ENCODE results near the gene FUS. TPM values are rescaled to one million over a fixed set of nuclear protein-coding genes. Genes with fewer than 3 reads are reported as not detected.
A peak's percentile ranks its signal among the peaks of the same experiment; 100 is the strongest.

Gene FUS
- total and polyA plus RNA-seq, 10 donors, result 119 to 694 (median 337) TPM

GRCh38 chr16:31191697-31192428 lies 11.9 kb downstream of the FUS start:
- H3K9me3 ChIP-seq, result no peaks in the 10 kb centered on the region
- TF ChIP-seq POLR2AphosphoS5 (IDR thresholded peaks at IDR 0.05) (peak in 1 of 3 donors; percentile 21), POLR2A (IDR thresholded peaks at IDR 0.05) (no peak)
- TF ChIP-seq, protein P1, sequence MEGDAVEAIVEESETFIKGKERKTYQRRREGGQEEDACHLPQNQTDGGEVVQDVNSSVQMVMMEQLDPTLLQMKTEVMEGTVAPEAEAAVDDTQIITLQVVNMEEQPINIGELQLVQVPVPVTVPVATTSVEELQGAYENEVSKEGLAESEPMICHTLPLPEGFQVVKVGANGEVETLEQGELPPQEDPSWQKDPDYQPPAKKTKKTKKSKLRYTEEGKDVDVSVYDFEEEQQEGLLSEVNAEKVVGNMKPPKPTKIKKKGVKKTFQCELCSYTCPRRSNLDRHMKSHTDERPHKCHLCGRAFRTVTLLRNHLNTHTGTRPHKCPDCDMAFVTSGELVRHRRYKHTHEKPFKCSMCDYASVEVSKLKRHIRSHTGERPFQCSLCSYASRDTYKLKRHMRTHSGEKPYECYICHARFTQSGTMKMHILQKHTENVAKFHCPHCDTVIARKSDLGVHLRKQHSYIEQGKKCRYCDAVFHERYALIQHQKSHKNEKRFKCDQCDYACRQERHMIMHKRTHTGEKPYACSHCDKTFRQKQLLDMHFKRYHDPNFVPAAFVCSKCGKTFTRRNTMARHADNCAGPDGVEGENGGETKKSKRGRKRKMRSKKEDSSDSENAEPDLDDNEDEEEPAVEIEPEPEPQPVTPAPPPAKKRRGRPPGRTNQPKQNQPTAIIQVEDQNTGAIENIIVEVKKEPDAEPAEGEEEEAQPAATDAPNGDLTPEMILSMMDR (IDR thresholded peaks at IDR 0.05 in 8 of 11, conservative IDR thresholded peaks at IDR 0.05 in 3 of 11), result no peak
- H3K27ac ChIP-seq, result peak overlapping the region in 4 of 8 donors; percentile 11 to 66 (median 43)
- H3K36me3 ChIP-seq, result peaks cover 15 to 100% (median 98%) of the 10 kb centered on the region in 6 donors
- DNase-seq, result peak; percentile 15
- H3K4me3 ChIP-seq, result no peak overlapping the region
- H3K27me3 ChIP-seq (replicated peaks in 1 of 7), result no peaks in the 10 kb centered on the region
- peaks cover 0 to 98% (median 36%) of the 10 kb centered on the region in 6 donors for H3K4me1 ChIP-seq
- WGBS, 5 donors, result 74 to 84% (median 82%) methylated on average over 5 of the region's 5 CpGs
- intact Hi-C loops (cut with DNase I; ENCODE audit: low total_unique reads), result no loop called here

GRCh38 chr16:31192856-31193642 lies 13.1 kb downstream of the FUS start:
- 88 to 93% (median 91%) methylated on average over 16 of the region's 16 CpGs for WGBS, 5 donors
- Histone ChIP-seq H3K4me1 (peaks cover 0 to 96% (median 34%) of the 10 kb centered on the region in 6 donors), H3K36me3 (peaks cover 15 to 100% (median 88%) of the 10 kb centered on the region in 6 donors), H3K9me3 (no peaks in the 10 kb centered on the region), H3K4me3 (no peak overlapping the region), H3K27me3 (replicated peaks in 1 of 7) (no peaks in the 10 kb centered on the region), H3K27ac (peak overlapping the region in 1 of 8 donors; percentile 66)
- intact Hi-C loops (cut with DNase I; ENCODE audit: low total_unique reads), result no loop called here
- DNase-seq, result peak; percentile 12
- TF ChIP-seq, protein P1 (IDR thresholded peaks at IDR 0.05 in 8 of 11, conservative IDR thresholded peaks at IDR 0.05 in 3 of 11), result no peak
- TF ChIP-seq POLR2AphosphoS5 (IDR thresholded peaks at IDR 0.05), result peak in 2 of 3 donors; percentile 27 to 50

GRCh38 chr16:31193874-31194273 lies 13.9 kb downstream of the FUS start:
- no peak overlapping the region for H3K4me3 ChIP-seq
- peaks cover 0 to 96% (median 31%) of the 10 kb centered on the region in 6 donors for H3K4me1 ChIP-seq
- H3K36me3 ChIP-seq, result peaks cover 15 to 100% (median 80%) of the 10 kb centered on the region in 6 donors
- intact Hi-C loops (cut with DNase I; ENCODE audit: low total_unique reads), result no loop called here
- TF ChIP-seq POLR2A (IDR thresholded peaks at IDR 0.05), result no peak
- TF ChIP-seq, protein P1 (IDR thresholded peaks at IDR 0.05 in 8 of 11, conservative IDR thresholded peaks at IDR 0.05 in 3 of 11), result no peak
- TF ChIP-seq POLR2AphosphoS5 (IDR thresholded peaks at IDR 0.05), result no peak
- peak overlapping the region in 2 of 8 donors; percentile 15 to 40 for H3K27ac ChIP-seq
- H3K9me3 ChIP-seq, result no peaks in the 10 kb centered on the region
- WGBS, 5 donors, result 83 to 95% (median 90%) methylated on average over 2 of the region's 2 CpGs
- H3K27me3 ChIP-seq (replicated peaks in 1 of 7), result no peaks in the 10 kb centered on the region
- no peak for DNase-seq

DNA sequence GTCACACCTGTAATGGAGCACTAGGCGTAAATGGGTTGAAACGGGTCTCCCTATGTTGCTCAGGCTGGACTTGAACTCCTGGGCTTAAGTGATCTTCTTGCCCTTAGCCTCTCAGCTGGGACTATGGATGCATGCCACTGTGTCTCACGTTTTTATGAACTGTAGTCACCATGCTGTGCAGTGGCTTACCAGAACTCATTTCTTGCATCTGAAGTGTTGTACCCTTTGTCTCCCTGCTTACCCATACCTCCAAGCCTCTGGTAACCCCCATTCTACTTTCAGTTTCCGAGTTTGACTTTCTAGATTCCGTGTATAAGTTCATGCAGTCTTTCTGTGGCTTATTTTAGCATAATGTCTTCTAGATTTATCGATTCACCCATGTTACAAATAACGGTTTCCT lies 15.0 kb downstream of the FUS start:
- TF ChIP-seq, protein P1 (IDR thresholded peaks at IDR 0.05 in 8 of 11, conservative IDR thresholded peaks at IDR 0.05 in 3 of 11), result no peak
- no peak for TF ChIP-seq POLR2A (IDR thresholded peaks at IDR 0.05)
- peak in 1 of 3 donors; percentile 53 for TF ChIP-seq POLR2AphosphoS5 (IDR thresholded peaks at IDR 0.05)
- H3K9me3 ChIP-seq, result no peaks in the 10 kb centered on the region
- DNase-seq, result peak; percentile 21
- intact Hi-C loops (cut with DNase I; ENCODE audit: low total_unique reads), result no loop called here
- H3K27me3 ChIP-seq (replicated peaks in 1 of 7), result no peaks in the 10 kb centered on the region
- H3K4me3 ChIP-seq, result no peak overlapping the region
- H3K36me3 ChIP-seq, result peaks cover 12 to 100% (median 70%) of the 10 kb centered on the region in 6 donors
- 71 to 85% (median 82%) methylated on average over 7 of the region's 7 CpGs for WGBS, 5 donors
- peaks cover 0 to 97% (median 34%) of the 10 kb centered on the region in 6 donors for H3K4me1 ChIP-seq
- H3K27ac ChIP-seq, result no peak overlapping the region
